ENCODE measurements around the gene SIGLEC15.
"Not testable (repeated sequence)": the region's sequence is repeated elsewhere in the genome, so short reads cannot be mapped to it uniquely, and the experiment has no call there.

SIGLEC15 gene

DNA sequence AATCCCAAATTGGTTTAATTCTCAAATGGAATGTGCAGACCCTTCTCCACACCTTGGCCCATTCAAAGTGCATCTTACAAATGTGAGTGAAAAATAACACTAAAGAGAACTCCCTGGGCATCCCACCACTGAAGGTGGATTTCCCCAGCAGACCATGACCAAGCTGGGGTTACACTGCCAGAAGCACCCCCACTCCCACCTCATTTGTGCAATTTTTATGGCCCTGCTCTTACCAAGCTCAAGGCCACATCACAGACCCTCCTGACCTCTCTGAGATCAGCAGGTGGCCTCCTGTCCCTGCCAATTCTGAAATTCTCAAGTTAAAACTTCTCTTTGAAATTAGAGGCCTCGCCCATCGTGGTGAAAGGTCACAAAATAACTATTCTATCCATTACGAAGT is 21.6 kb downstream of the SIGLEC15 start:
- no peak for DNase-seq

- DNase-seq = not testable (repeated sequence)
Measured at GRCh38 chr18:45848643-45849042, 23.2 kb downstream of the SIGLEC15 start.

- no peak for DNase-seq
Measured at GRCh38 chr18:45849529-45849928, 24.1 kb downstream of the SIGLEC15 start.

DNA sequence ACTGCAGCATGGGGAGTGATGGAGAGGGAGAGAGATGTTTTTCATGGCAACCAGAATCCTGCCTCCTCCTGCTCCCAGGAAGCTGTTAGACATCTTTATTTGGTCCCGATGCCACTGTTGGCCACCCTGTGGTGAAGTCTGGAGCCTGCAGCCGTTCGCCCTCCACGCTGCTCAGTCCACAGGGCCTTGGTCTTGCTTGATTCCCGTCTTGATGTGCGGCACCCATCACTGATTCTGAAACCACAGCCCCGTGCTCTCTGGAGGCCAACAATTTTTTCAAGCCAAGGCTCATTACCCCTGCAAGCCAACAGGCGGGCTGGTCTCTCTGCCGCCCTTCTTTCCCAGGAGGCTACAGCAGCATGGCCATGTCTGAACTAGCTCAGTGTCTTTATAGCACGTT is 24.5 kb downstream of the SIGLEC15 start:
- no peak for DNase-seq

DNA sequence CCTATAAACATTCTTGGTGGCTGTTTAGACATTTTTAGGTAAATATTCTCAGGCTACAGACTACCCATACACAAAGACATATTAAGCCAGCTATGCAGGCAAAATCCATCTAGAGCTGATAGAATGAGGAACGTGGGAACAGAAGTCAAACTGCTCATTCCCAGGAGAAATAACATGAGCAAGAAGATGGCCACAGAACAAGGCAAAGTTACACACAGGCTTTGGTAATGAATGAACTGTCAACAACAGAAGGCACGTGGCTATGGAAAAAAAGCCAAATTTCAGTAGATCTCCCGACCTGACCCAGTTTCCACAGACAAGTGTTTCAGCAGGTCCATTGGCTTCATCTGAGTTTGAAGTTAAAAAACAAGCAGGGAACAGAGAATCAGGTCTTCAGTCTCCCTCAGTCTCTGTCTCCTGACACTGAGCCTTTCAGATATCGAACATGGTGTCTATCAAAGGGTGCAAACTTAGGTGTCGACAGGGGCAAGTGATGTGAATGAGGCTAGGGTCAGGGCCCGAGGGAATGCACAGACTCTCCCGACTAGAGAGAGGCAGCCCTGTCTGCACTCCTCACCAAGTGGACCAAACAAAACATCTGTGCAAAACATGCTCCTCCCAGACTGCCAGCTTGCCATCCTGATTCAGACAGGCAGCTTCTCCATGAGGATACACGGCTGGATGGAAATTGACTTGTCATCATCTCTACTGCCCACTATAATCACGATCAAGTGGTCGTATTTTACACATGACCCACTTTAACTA is 25.9 kb downstream of the SIGLEC15 start:
- DNase-seq = no peak

- DNase-seq = no peak
Measured at GRCh38 chr18:45852631-45853030, 27.2 kb downstream of the SIGLEC15 start.

DNA sequence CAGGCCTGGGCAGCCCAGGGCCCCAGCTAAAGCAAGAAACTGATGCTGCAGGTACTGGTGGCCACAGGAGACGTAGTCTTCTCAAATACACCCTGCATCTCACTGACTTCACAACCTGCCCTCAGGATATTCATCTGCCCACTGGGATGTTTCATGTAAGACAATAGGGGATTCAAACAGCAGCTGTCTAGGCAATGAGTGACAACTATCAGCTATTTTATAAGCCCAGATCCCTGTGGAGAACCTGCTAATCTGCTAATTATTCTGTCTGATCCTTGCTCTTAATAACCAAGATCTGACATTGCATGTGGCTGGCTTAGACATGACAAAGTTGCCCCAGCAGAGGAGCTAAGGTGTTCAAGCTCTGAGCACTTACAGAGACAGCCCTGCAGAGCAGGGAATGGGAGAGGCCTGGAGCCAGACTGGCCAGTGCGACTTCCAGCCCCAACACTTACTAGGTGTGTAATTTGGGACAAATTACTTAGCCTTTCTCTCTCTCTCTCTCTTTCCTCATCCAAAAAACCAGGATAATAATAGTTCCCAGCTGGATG is 28.6 kb downstream of the SIGLEC15 start:
- DNase-seq = no peak

DNA sequence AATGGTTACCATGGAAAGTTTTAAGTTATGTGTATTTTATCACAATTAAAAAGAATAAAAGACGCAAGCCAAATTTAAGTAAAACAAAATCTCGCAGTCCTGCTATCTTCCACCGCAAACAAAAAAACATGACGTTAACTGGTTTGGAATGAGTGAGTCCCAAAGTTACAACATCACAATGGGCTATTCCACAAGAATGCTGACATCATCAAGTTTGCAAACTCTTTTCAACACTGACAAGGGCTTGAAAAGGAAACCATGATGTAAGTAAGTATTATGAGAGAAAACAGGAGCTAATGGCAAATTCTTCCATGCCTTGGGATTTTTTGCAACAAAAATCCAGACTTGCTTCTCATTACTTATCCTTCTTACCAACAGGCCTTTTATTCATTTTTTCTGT is 31.1 kb downstream of the SIGLEC15 start:
- DNase-seq = peak; percentile 60

- no peak for DNase-seq
Measured at GRCh38 chr18:45859334-45859733, 33.9 kb downstream of the SIGLEC15 start.

GRCh38 chr18:45860492-45860891 is 35.0 kb downstream of the SIGLEC15 start:
- DNase-seq = no peak

GRCh38 chr18:45860971-45861370 is 35.5 kb downstream of the SIGLEC15 start:
- DNase-seq = no peak

DNA sequence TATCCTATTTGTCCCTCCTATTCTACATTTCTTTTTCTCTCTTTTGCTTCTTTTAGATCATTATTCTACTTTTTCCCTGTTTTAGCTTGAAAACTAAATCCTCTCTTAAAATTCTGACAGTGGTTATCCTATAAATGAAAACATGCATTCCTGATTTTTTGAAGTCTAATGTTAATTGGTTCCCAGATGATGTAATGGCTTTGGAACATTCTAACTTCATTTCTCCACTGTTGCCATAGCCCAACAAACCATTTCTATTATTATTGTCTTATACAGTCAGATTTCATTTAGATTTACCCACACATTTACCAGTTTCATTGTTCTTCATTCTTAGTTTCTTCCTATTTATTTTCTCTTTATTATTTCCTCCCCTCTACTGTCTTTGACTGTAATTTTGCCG is 36.5 kb downstream of the SIGLEC15 start:
- DNase-seq = no peak

DNA sequence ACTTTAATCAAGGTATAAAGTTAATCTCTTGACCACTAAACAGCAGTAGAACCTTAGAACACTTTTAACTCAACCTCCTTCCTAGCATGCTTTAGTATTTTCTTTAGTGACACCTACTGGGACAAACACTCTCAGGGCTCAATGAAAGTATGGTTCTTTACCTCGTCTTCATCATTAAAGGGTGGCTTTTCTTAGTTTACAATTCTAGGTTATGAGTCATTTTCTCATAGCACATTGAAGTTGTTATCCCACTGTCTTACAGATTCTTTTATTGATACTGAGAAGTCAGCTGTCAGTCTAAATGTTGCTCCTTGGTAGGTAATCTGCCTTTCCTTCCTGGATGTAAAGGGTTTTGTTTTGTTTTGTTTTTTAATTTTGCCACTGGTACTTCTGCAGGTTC is 38.0 kb downstream of the SIGLEC15 start:
- no peak for DNase-seq

DNA sequence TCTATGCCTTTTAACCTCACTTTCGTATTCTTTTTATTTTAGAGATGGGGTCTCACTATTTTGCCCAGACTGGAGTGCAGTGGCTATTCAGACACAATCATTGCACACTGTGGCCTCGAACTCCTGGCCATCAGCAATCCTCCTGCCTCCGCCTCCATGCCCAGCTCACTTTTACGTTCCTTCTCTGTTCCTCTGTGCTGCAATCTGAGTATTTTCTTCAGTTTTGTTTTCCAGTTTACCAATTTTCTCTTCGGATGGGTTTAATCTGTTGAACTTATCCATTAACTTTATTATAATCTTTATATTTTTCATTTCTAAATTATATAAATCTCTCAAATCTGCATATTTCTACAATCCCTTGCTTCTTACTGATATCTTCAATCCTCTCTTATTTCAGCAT is 38.6 kb downstream of the SIGLEC15 start:
- no peak for DNase-seq

DNA sequence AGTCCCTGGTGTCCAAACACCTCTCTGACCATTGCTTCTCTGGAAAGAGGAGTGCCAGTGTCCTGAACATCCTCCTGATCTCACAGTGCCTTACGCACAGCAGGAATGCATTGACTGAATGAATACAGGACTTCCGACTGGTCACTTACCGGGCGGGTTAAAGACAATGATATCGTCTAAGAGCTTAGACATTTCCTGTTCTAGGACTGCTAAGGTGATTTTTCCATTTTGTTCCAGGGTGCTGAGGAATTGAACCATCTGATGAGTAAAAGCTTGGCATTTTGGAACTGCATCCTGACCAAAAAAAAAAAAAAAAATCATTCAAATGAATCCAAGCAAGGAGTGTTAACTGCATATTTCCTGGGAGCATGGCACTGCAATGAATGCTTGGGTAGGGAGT is 40.0 kb downstream of the SIGLEC15 start:
- no peak for DNase-seq

- no peak for DNase-seq
Measured at GRCh38 chr18:45870419-45870818, 44.9 kb downstream of the SIGLEC15 start.

GRCh38 chr18:45871431-45872084 is 46.1 kb downstream of the SIGLEC15 start:
- DNase-seq = no peak

DNA sequence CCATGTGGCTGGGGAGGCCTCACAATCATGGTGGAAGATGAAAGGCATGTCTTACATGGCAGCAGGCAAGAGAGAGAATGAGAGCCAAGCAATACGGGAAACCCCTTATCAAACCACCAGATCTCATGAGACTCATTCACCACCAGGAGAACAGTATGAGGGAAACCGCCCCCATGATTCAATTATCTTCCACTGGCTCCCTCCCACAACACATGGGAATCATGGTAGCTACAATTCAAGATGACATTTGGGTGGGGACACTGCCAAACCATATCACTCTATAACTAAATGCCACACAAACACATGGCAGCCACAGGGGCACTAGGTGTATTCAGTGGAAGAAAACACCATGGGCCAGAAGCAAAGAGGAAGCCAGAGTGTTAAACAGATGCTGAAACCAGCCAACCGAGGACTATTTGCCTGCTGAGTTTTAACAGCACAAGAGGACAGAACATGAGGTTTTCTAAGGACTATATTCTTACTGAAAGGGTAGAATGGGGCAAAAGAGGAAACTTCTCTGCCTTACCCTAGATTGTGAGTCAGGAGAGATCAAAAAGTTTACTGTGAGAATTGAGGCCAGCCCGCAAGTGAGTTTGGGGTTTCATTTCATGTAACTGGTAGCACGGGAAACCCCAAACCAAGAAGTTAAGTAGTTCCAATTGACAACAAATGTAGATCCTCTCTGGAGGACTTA is 49.2 kb downstream of the SIGLEC15 start:
- peak; percentile 17 for DNase-seq

GRCh38 chr18:45876161-45876560 is 50.7 kb downstream of the SIGLEC15 start:
- DNase-seq = no peak

DNA sequence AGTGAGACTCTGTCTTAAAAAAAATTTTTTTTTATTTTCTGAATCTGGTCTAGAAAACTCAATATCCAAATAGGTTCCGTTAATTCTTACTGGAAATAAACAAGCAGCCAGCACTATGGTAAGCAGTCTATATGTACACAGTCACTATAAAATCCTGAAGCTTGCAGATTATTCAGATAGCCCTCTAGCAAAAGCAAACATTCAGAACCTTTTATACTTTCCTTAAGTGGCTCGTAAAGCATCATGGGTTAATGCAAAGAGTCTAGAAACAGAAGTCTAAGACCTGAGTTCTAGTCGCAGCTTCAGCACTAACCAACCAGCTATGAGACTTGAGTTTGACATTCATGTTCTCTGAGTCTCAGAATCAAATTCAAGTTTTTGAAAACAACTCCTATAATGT is 51.9 kb downstream of the SIGLEC15 start:
- no peak for DNase-seq

DNA sequence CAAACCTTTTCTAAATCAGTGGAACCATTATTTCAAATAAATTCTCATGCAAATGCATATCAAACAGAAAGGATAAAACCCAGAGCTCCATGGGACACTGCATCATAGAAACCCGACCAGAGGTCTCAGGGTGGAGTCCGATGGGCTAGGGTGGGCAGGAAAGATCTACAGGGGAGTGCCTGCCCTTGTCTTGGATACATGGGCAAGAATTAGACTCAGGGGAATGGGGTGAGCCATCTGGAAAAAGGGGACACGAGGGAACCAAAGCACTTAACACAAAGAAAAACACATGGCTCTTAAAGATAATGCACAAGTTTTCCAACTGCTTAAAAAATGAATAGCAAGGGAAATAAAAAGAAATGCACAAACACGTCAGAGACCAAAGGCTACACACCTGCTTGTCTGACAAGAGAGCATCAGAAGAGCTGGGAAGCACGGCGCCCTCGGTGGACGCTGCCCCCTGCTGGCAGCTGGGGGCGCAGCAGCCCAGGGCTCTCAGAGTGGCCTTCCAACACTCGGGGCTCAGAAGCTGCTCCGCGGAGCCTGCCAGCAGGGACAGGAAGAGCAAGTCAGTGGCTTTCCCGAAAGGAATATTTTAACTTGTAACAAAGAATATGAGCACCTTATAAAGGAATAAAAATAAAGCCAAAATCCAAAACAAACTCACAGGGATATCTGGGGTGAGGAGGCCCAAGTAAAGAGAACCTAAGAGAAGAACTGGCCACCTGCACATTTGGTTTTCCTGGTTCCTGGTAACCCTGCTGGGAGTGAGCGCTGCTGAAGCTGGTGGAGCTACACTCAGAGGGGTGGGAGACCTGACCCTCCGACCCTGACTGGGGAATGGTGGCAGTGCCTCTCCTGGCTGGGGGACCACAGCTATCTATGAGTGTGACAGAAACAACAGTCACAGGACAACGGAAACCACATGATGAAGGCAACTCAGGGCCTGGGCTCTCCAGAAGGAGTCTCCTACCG is 54.5 kb downstream of the SIGLEC15 start:
- peak; percentile 58 for DNase-seq

- DNase-seq = no peak
Measured at GRCh38 chr18:45880876-45881558, 55.5 kb downstream of the SIGLEC15 start.

All from fibroblast of upper back skin (primary cell).